HUES6 (cell line): ENCODE data around the gene KRR1.
"Not testable (repeated sequence)": the region's sequence is repeated elsewhere in the genome, so short reads cannot be mapped to it uniquely, and the experiment has no call there.

Experiments used
- H3K27ac ChIP-seq: 2 replicates; pipeline ENCODE4 v1.7.0; 2013; ENCODE audit warnings: low read depth, mild to moderate bottlenecking, low read length, inconsistent platforms
- H3K27me3 ChIP-seq: 2 replicates; pipeline ENCODE4 v1.6.1; 2013; ENCODE audit warnings: low read length; ENCODE audit not compliant: control insufficient read depth, insufficient read depth
- H3K36me3 ChIP-seq: 2 replicates; pipeline ENCODE4 v1.6.1; 2013; ENCODE audit warnings: low read length; ENCODE audit not compliant: control insufficient read depth, insufficient read depth
- H3K4me1 ChIP-seq: 2 replicates; pipeline ENCODE4 v1.6.1; 2013; ENCODE audit warnings: low read length; ENCODE audit not compliant: control insufficient read depth, insufficient read depth
- H3K4me3 ChIP-seq: 2 replicates; pipeline ENCODE4 v1.5.1; 2013; ENCODE audit warnings: low read depth, low read length
- H3K9ac ChIP-seq: one replicate; pipeline ENCODE4 v1.6.1; 2013; ENCODE audit warnings: mild to moderate bottlenecking, low read length
- H3K9me3 ChIP-seq: 2 replicates; pipeline ENCODE4 v1.6.1; 2013; ENCODE audit warnings: low read depth, low read length; ENCODE audit not compliant: control insufficient read depth, insufficient read depth

KRR1 gene

DNA sequence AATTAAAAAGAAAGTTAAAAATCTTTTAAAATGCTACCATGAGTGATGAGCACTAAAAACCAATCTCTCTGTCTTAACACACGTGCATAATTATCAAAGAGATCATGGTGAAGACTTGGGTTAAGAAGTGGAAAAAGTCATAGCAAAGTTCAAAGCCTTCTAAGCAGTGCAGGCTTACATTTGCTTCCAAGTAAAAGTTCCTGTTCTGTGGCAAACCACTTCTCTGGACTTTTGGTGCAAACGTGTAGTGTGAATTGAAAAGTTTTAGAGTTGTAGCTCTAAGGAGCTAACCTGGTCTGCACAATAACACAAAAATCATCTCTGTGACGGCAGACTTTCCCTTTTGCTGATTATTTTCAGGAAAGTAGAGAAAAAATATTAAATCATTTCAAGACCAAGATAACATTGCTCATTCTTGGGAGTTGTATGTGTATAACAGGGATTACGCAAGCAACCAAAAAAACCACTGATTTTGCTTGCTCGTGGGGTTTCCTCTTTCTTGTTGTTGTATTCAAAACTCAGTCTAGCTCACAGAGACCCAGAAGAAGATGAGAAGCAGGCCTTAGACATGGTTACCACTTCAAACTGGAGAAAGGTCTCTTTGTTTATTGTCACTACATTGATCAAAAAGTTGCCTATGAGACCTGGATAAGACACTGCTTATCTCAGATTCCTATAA lies 33.2 kb downstream of the KRR1 start:
- H3K9ac ChIP-seq = no peak overlapping the region
- no peaks in the 10 kb centered on the region for H3K27me3 ChIP-seq
- H3K36me3 ChIP-seq = no peaks in the 10 kb centered on the region
- no peak overlapping the region for H3K4me3 ChIP-seq
- no peaks in the 10 kb centered on the region for H3K9me3 ChIP-seq
- H3K4me1 ChIP-seq = peaks cover 14% of the 10 kb centered on the region
- no peak overlapping the region for H3K27ac ChIP-seq

GRCh38 chr12:75477137-75477536 lies 34.3 kb downstream of the KRR1 start:
- Histone ChIP-seq H3K27ac (no peak overlapping the region), H3K27me3 (no peaks in the 10 kb centered on the region), H3K4me1 (peaks cover 11% of the 10 kb centered on the region), H3K9me3 (no peaks in the 10 kb centered on the region), H3K4me3 (no peak overlapping the region), H3K36me3 (no peaks in the 10 kb centered on the region), H3K9ac (no peak overlapping the region)

DNA sequence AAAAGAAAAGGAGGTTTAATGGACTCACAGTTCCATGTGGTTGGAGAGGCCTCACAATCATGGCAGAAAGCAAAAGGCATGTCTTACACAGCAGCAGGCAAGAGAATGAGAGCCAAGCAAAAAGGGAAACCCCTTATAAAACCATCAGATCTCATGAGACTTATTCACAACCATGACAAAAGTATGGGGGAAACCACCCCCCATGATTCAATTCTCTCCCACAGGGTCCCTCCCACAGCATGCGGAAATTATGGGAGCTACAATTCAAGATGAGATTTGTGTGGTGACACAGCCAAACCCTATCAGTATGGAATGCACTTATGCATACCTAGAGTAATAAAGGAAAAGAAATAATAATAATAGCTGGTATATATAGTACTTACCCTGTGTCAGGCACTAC lies 35.3 kb downstream of the KRR1 start:
- no peaks in the 10 kb centered on the region for H3K27me3 ChIP-seq
- no peak overlapping the region for H3K4me3 ChIP-seq
- no peaks in the 10 kb centered on the region for H3K36me3 ChIP-seq
- no peaks in the 10 kb centered on the region for H3K9me3 ChIP-seq
- peaks cover 10% of the 10 kb centered on the region for H3K4me1 ChIP-seq
- no peak overlapping the region for H3K9ac ChIP-seq
- H3K27ac ChIP-seq = no peak overlapping the region

DNA sequence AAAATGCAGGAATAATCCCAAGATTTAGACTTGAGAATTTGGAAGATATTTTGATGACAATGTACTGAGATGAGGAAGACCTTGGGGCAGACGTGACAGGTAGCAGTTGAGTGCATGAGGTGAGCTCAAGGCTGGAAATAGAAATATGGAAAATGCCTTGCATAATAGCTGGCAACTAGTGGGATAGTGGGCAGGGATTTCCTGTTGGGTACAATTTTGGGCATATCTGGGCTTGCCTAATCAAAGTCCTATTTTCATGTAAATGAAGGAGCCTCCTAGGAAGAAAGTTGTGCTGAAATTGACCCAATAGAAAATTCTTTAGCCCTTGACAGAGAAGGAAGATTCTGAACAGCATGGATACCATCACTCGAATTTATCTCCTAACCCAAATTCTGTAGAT lies 37.3 kb downstream of the KRR1 start:
- Histone ChIP-seq H3K9ac (no peak overlapping the region), H3K27me3 (no peaks in the 10 kb centered on the region), H3K36me3 (no peaks in the 10 kb centered on the region), H3K9me3 (no peaks in the 10 kb centered on the region; the same call in 1 of the 2 replicates), H3K27ac (no peak overlapping the region), H3K4me1 (no peaks in the 10 kb centered on the region), H3K4me3 (no peak overlapping the region)

GRCh38 chr12:75471902-75472890 lies 39.2 kb downstream of the KRR1 start:
- no peak overlapping the region for H3K9ac ChIP-seq
- H3K9me3 ChIP-seq = peaks cover 1% of the 10 kb centered on the region; the same call in 1 of the 2 replicates
- no peaks in the 10 kb centered on the region for H3K4me1 ChIP-seq
- H3K27ac ChIP-seq = no peak overlapping the region
- no peaks in the 10 kb centered on the region for H3K27me3 ChIP-seq
- H3K4me3 ChIP-seq = no peak overlapping the region
- no peaks in the 10 kb centered on the region for H3K36me3 ChIP-seq

DNA sequence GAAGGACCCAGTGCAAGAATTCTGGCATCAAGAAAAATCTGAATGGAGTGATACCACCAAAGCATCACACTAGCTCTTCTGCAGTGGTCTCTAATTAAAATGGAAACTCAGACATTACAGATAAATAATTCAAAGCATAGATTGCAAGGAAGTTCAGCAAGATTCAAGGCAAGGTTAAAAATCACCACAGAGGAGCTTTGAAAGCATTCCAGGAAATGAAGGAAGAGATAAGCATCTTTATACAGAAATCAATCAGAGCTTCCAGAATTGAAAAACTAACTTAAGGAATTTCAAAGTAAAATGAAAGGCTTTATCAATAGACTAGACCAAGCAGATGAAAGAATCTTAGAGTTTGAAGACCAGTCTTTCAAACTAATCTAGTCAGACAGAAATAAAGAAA lies 51.2 kb downstream of the KRR1 start:
- Histone ChIP-seq H3K36me3 (no peaks in the 10 kb centered on the region), H3K27me3 (no peaks in the 10 kb centered on the region), H3K4me1 (no peaks in the 10 kb centered on the region), H3K27ac (no peak overlapping the region), H3K9me3 (peaks cover 46% of the 10 kb centered on the region), H3K4me3 (no peak overlapping the region), H3K9ac (no peak overlapping the region)

- Histone ChIP-seq H3K9me3 (peaks cover 45% of the 10 kb centered on the region), H3K4me1 (no peaks in the 10 kb centered on the region), H3K9ac (no peak overlapping the region), H3K36me3 (no peaks in the 10 kb centered on the region), H3K27me3 (no peaks in the 10 kb centered on the region), H3K4me3 (no peak overlapping the region), H3K27ac (no peak overlapping the region)
These were observed 51.7 kb downstream of the KRR1 start for GRCh38 chr12:75459755-75460154.

DNA sequence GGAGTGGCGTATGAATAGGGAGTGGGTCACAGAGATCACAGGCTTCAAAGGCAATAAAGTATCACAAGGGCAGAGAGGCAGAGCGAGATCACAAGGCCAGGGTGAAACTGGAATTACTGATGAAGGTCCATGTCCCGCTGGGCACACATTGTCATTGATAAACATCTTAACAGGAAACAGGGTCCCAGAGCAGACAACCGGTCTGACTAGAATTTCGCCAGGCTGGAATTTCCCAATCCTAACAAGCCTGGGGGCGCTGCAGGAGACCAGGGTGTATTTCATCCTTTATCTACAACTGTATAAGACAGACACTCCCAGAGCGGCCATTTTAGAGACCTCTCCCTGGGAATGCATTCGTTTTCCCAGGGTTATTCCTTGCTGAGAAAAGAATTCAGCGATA lies 53.5 kb downstream of the KRR1 start:
- H3K27me3 ChIP-seq, H3K4me3 ChIP-seq, H3K27ac ChIP-seq, H3K4me1 ChIP-seq, H3K36me3 ChIP-seq, H3K9ac ChIP-seq: not testable (repeated sequence)
- H3K9me3 ChIP-seq = peaks cover 45% of the 10 kb centered on the region

DNA sequence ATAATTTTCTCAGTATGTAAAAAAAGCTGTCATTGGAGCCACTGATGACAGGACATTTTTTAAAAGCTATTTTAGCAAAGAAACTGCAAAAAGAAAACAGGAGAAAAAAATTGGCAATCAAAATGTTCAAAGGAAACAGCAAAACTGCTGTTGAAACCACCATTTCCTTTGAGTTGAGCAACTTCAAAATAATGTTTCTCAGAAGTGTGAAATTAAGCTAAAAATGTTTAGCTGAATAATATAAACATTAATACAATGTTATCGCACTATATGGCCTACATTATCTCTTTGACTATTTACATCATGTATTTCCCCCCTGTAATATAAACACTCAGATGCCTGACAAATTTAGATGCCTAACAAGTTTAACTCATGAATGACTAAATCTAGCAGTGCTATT lies 54.2 kb downstream of the KRR1 start:
- Histone ChIP-seq H3K27ac (no peak overlapping the region), H3K4me1 (no peaks in the 10 kb centered on the region)

DNA sequence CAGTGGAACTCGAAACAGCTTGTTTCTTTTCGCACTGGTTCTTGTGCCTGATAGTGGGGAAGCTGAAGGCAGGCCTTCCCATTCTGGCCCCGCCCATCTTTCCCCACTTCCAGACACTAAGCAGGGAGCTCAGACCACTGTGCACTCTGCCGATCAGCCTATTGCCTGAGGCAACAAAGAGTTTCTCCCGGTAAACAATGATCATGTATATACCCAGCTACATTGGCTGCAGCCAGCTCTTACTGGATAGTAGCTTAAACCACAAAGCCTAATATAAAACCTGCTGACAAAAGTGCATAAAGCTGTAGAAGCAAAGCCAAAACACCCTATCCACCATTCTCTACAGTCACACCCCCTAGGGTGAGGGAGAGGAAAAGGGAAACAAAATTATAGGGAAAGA lies 55.6 kb downstream of the KRR1 start:
- no peaks in the 10 kb centered on the region for H3K4me1 ChIP-seq
- no peak overlapping the region for H3K4me3 ChIP-seq

More for the DNA sequence above, 54.2 kb downstream of the KRR1 start:
- Histone ChIP-seq H3K4me3 (no peak overlapping the region), H3K9me3 (peaks cover 45% of the 10 kb centered on the region), H3K36me3 (no peaks in the 10 kb centered on the region), H3K9ac (no peak overlapping the region), H3K27me3 (no peaks in the 10 kb centered on the region)

DNA sequence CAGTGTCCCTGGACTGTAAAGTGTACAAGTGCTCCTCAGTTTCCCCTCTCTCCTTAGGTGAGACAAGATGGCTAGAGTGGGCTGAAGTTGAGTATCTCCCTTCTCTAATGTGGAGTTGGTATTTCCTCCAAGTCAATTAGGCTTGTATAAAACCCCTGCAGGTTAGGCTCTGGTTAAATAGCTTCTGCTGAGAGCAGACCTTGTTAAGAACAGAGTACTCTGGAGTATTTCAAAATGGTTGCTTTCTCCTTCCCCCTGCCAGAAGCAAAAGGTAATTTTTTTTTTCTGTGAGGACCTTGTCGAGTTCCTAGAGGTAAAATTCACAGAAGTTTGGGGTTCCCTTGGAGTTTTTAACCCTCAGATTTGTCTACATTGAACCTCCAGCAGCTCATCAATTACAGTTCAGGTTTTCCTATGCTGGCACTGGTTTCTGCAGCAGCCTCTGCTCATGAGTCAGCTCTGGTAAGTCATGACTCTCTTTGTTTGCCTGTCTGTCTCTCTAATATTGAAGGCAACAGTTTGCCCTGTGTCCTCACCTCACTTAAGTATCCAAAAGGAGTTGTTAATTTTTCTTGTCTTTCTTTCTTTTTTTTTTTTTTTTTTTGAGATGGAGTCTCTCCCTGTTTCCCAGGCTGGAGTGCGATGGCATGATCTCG lies 58.6 kb downstream of the KRR1 start:
- Histone ChIP-seq H3K9ac (no peak overlapping the region), H3K36me3 (no peaks in the 10 kb centered on the region), H3K4me3 (no peak overlapping the region), H3K27ac (no peak overlapping the region), H3K9me3 (peaks cover 23% of the 10 kb centered on the region), H3K4me1 (no peaks in the 10 kb centered on the region), H3K27me3 (no peaks in the 10 kb centered on the region)

More for the DNA sequence above, 55.6 kb downstream of the KRR1 start:
- peaks cover 42% of the 10 kb centered on the region for H3K9me3 ChIP-seq
- H3K27me3 ChIP-seq = no peaks in the 10 kb centered on the region
- no peak overlapping the region for H3K27ac ChIP-seq
- H3K9ac ChIP-seq = no peak overlapping the region
- H3K36me3 ChIP-seq = no peaks in the 10 kb centered on the region
